HG03060 (cell line): ENCODE data around the gene SYN1.

Experiments
- ATAC-seq: cut with Tn5 transposase; IDR thresholded peaks from one replicate; pipeline ENCODE4 v1.9.1; 2021; ENCODE audit warnings: low read depth, moderate number of reproducible peaks; ENCODE audit not compliant: unreplicated experiment

Gene SYN1

DNA sequence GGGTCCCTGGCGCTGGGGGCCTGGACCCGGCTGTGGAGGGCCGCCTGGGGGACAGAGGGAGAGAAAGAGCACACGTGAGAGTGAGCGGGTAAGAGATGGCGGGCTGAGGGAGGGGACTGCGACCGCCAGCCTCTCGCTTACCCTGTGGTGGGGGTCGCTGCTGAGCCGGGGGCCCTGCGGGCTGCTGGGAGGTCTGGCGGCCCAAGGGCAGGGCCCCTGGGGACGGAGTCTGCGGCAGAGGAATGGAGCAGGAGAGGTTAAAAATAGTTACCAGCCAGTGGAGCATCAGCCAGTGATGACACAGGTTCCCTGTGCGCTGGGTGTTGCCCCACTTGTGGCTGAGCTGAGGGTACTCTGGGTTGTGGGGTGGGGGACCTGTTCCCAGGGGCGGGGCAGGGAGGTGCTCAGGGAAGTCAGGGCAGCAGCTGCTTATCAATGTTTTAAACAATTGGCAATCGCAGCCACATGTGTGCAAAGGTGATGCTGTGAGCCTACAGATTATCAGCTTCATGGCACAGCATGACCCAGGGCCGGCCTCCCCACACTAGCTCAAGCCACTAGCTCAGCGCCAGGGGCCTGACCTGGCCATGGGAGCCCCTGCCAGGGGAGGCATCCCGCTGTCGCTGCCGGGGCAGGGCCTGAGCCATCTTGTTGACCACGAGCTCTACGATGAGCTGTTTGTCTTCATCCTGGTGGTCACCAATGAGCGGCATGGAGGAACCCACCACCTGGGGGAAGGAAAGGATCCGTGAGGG, 44.9 kb downstream of the SYN1 start:
- ATAC-seq, result no peak

GRCh38 chrX:47574076-47574546, 45.5 kb downstream of the SYN1 start:
- ATAC-seq, result no peak

- no peak for ATAC-seq
Measured at GRCh38 chrX:47573341-47574075, 46.1 kb downstream of the SYN1 start.

- ATAC-seq, result no peak
Measured at GRCh38 chrX:47572773-47573340, 46.8 kb downstream of the SYN1 start.

- no peak for ATAC-seq
Measured at GRCh38 chrX:47571896-47572295, 47.8 kb downstream of the SYN1 start.

DNA sequence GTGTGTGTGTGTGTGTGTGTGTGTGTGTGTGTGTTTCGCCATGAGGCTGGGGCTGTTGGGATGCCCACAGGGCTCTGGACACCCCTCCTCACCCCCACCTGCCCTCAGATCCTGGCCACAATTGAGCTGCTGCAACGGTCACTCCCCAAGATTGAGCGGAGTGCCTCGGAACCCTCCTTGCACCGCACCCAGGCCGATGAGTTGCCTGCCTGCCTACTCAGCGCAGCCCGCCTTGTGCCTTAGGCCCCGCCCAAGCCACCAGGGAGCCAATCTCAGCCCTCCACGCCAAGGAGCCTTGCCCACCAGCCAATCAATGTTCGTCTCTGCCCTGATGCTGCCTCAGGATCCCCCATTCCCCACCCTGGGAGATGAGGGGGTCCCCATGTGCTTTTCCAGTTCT, 48.4 kb downstream of the SYN1 start:
- ATAC-seq, result no peak

- ATAC-seq, result no peak
Measured at GRCh38 chrX:47570794-47571193, 48.9 kb downstream of the SYN1 start.

DNA sequence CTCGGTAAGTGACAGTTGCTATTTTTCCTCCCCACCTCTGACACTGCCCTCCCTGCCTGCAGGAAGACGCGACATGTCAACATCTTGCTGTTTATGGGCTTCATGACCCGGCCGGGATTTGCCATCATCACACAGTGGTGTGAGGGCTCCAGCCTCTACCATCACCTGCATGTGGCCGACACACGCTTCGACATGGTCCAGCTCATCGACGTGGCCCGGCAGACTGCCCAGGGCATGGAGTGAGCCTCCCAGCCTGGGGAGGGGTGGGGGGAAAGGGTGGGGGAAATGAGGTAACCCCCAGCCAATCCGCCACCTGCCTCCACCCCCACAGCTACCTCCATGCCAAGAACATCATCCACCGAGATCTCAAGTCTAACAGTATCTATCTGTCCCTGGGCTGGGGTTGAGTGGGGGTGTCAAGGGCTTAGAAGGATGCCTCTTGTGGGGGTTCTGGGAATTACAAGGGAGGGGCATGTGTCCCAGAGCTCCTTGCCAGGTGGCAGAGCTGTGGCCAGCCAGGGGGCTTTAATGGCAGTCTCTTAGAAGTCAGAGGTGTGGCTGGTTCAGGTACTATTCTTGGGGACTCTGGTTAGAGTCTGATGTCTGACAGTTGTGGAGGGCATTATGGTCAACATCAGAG, 50.9 kb downstream of the SYN1 start:
- no peak for ATAC-seq

DNA sequence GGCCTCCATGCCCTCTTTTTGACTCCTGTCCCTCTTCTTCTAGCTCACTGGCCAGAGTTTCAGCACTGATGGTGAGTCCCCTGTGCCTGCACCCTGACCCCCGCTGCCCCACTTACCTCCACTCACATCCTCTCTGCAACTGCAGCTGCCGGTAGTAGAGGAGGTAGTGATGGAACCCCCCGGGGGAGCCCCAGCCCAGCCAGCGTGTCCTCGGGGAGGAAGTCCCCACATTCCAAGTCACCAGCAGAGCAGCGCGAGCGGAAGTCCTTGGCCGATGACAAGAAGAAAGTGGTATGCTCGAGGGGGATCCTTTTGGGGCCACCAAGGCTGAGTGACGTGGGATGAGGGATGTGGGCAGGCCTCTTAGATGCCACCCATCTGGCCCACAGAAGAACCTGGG, 52.8 kb downstream of the SYN1 start:
- ATAC-seq, result no peak

GRCh38 chrX:47564438-47565085, 55.1 kb downstream of the SYN1 start:
- ATAC-seq, result no peak

- ATAC-seq, result no peak
Measured at GRCh38 chrX:47563801-47564315, 55.8 kb downstream of the SYN1 start.

- ATAC-seq, result no peak
Measured at GRCh38 chrX:47562615-47563243, 56.9 kb downstream of the SYN1 start.

DNA sequence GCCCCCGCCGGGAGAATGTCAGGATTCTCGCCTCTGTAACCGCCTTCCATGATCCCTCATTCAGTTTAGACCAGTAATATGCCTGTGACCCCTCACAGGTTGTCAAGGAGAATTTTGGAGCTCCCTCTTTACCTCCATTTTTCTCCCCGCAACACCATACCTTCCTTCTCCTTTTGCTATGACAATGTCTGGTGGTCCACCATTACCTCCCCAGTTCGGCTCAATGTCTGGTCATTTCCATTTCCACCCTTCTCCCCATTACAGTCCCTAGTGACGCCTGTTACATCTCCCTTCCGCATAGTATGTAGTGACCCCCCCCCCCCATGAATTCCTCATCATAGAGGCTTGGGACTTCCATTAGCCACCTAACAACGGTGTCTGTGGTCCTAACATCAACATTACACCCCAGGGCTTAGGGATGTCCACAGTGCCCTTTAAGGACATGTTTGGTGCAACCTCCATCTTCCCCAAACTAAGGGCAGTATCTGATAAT, 58.0 kb downstream of the SYN1 start:
- no peak for ATAC-seq

- peak; percentile 78 for ATAC-seq
Measured at GRCh38 chrX:47560934-47561658, 58.6 kb downstream of the SYN1 start, which contains the start of gene ARAF. Gene ARAF, plus strand, starts transcription at chrX:47561205. Its CDS starts 1,763 bp downstream, at chrX:47562968.

DNA sequence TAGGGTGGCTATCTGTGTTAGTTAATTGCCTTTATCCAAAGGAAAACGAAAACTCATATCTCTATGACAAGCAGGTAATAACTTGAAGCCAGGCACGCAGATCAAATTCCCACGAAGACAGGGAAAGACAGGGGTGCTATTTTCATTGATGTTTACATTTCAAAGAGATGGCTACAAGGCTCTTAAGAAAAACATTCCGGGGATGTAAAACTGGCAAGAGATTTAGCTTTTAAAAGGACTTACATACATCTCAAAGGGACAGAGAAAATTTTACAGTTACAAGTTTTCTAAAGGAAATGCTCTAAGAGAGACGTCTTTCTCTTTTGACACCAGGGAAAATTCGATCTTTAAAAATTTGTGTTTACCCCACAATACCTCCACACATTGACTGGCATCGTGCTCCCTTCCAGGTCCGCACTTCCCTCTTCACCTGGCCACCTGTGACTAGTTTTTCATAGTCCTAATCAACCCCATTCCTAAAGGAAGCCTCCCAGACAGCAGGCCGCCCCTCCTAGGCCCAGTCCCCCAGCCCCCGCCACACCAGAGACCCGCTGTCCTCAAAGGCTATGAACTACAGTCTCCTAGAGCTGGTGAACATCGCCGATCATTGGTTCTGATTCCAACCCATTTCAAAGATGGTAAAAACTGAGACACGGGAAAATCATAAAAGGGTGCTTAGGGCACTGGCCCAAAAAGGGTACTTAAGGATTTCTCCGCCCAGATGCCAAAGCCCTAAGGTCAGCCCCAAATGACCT, 59.3 kb downstream of the SYN1 start:
- ATAC-seq, result no peak

GRCh38 chrX:47558436-47558835, 61.2 kb downstream of the SYN1 start:
- ATAC-seq, result no peak

DNA sequence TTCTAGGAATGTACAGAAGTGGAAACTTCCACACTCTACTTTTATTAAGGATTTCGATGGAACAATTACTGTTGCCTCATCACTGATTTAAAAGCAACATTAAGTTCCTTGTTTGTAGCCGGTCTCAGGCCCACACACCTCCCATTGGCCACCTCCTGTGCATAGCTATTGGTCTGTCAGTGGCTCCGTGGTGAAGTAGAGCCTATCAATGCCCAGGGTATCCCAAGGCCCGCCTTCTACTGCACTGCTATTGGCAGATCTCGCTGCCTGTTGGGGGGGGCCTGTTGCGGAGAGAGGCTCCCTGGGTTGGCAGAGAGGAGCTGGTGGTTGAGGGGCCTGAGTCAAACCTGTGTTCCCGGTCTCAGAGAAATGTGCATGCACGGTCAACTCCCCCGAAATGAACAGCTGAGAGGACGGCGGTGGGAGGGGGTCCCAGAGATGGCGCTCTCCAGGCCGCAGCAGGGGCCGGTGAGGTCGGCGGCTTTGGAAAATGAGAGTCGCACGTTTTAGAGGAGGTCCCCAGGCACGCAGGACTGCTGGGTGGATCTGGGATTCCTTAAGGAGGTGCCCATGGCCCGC, 63.5 kb downstream of the SYN1 start:
- peak; percentile 50 for ATAC-seq

DNA sequence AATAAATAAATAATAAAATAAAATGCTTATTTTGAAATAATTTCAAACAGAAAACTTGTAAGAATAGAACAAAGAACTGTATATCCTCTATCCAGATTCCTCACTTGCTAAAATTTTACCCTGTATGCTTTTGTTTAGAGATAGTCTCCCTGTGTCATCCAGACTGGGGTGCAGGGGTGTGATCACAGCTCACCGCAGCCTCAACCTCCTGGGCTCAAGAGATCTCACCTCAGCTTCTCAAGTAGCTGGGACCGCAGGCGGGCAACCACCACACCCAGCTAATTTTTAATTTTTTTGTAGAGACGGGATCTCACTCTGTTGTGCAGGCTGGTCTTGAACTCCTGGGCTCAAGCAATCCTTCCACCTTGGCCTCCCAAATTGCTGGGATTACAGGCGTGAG, 76.2 kb downstream of the SYN1 start:
- no peak for ATAC-seq
